ENCODE data around the gene LRRC46.

DNA sequence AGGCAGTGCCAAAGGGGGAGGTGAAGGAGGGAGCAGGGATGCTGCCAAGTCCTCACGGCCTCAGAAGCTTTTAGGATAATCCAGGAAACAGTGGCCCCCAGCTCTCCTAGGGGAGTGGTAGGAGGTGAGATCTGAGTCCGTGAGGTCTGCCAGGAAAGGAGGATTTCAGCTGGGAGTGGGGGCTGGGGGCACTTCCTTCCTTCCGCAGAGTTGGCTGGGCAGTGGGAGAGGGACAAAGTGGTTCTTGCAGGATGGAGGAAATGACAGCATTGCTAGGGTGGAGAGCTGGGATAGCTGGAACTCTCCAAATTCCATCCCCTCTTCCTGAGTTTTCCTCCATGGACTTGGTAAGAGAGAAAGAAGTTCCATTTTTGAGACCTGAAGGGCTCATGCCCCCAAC lies 24.3 kb downstream of the LRRC46 start:
- TF ChIP-seq POLR2A (IDR thresholded peaks at IDR 0.05; ENCODE audit: low read depth, low read length) (no peak), POLR2AphosphoS5 (IDR thresholded peaks at IDR 0.05; ENCODE audit: low read depth, low read length) (no peak), SPI1 (IDR thresholded peaks at IDR 0.05; ENCODE audit: low read depth, low read length) (no peak), PAX5 (IDR thresholded peaks at IDR 0.05; ENCODE audit: insufficient read depth, low read length, severe bottlenecking) (no peak), TAF1 (IDR thresholded peaks at IDR 0.05; ENCODE audit: low read depth, low read length) (no peak), POU2F2 (IDR thresholded peaks at IDR 0.05; ENCODE audit: low read depth, low read length) (no peak)

Measured in GM12891 (cell line).